CD4-positive, alpha-beta T cell treated with Interleukin-15 for 1 hour (primary cell): ENCODE measurements around the gene P2RY14.
A peak's percentile ranks its signal among the peaks of the same experiment; 100 is the strongest.

Experiments
- DNase-seq: peaks from one replicate; pipeline ENCODE4 v3.0.0-alpha.2; 2020

P2RY14 gene

DNA sequence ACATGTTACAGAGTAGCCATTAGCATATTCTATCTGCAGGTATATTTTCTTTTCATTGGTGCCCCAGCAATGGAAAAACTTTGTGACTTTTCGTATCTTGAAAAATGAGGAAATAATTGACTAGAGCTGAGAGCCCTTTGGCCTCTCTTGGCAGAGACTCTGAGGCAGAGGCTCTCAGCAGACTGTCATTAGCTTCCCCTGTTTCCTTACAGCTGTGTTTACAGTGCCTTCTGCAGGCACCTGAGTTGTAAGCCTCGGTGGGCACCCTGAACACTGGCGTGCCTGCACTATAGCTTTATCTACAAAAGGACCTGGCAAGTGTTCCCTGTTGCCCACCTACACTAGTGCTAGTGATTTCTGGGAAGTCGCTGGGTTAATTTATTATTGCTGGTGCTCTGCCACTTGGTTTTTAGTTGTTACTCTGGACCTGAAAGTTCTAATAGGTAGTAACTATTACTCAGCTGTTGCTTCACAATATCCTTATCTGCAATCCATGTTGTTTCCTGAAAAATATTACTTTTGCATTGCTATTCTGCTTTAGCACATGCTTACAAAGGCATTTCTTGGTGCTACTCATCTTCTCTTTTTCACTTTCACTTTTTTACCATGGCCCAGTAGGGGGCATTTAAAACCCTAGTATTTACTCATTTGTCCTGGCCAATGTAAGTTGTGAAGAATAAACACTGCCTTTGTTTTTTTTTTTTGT, 67.5 kb downstream of the P2RY14 start:
- DNase-seq, result no peak

DNA sequence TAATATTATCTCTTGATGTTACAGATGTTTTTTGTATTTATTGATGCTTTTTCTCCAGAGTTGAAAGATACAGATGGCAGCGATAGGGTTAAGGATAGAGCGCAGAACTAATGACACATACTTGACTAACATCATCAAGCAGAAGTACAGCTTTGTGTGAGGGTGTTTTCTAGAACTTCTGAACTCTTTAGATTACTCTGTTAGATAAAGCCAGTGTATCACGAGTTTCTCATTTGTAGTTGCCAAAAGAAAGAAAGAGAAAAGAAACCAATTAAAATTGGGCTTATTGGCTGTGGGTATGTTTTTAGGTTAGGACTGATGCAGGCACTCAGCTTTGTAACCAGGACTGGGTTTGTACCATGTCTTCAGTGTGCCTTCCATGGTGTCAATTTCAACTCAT, 68.7 kb downstream of the P2RY14 start:
- no peak for DNase-seq

DNA sequence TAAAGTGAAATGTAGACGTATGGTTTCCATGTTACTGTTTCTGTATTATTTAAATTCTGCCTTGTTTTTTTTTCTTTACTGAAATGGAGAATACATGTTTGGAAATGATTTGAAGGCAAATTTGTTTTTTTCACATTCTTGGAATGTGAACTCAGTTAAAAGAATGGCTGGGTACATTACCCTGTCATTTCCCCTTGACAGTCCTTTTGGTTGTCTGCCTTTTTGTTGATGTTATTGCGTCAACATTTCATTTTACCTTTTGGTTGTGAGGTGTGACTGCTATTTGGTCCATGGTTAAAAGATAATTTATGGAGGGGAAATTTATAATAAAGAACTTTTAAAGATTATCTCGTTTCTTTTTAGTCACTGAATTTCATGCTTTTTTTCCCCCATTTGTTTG, 72.1 kb downstream of the P2RY14 start:
- no peak for DNase-seq

DNA sequence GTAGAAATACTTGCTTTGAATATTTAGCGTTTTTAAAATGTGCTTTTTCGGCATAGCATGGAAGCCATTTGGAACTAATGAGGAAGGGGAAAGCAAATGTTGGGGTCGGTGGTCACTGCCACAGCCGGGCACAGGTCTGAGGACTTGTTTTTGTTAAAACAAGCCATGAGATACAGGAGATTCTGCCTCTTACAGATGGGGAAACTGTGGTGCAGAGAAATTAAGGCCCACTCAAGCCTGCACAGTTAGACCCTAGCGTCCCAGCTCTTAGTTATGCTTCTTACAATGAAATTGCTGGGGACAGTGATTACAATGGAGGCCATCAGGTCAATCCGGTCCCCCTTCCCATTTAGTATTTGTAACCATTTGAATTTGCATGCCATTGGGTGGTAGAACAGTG, 72.9 kb downstream of the P2RY14 start:
- no peak for DNase-seq

DNA sequence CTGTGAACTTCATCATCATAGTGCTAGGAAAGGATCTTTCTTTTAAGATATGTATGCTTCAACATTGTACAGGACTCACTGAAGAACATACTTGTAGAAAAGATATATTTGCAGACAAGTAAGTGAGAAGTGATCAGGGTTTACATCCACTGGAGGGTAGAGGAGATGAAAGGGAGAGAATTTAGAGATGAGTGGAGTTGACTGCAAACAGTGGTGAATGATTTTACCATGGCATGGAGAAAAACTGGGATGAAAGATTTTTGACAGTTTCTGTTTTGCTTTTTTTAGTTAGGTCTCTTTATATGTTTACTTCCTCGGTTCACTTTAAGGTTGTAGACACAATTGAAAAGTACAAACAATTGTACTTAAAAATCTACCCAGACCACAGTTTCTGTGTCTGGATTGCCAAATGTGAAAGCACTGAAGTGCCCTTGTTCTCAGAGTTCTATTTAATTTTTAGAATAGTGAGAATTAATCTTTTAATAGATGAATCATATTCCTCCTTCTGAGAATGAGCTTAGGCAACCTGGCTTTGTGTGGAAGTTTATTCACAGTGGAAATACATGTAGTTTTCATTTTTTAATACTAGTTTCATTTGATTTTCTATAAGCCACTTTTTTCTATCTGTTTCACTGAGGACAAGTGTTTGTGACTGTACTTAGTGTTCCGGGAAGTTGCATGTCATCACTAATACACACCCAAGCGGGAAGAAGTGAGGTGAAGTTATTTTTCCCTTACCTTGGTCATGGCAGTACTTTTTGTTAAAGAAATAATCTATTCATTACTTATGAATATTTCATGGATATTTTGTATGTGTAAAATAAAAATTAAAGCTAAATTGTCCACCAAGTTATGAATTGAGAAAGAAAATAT, 73.6 kb downstream of the P2RY14 start:
- no peak for DNase-seq

DNA sequence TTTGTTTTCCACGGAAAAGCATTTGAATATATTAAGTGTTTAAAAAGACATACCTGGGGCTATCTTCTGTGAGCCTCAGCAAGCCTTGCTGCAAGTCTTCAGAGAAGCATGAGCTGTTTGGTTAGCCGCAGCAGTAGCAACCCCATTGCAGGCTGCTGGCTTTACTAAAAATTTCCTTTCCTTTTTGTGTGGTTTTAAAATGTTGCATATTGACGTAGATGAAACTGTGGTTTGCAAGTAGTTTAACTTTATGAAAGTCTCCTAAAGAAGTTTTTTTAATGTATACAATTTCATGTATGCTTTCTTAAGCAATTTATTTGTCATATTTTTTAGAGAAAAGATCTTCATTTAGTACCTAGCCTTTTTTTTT, 75.3 kb downstream of the P2RY14 start, which contains the start of gene GPR171:
GPR171 (minus strand) TSS at position 166 of the 370 bp plus-strand sequence. CDS start 3,830 bp downstream, outside the sequence.
- DNase-seq, result peak; percentile 73

DNA sequence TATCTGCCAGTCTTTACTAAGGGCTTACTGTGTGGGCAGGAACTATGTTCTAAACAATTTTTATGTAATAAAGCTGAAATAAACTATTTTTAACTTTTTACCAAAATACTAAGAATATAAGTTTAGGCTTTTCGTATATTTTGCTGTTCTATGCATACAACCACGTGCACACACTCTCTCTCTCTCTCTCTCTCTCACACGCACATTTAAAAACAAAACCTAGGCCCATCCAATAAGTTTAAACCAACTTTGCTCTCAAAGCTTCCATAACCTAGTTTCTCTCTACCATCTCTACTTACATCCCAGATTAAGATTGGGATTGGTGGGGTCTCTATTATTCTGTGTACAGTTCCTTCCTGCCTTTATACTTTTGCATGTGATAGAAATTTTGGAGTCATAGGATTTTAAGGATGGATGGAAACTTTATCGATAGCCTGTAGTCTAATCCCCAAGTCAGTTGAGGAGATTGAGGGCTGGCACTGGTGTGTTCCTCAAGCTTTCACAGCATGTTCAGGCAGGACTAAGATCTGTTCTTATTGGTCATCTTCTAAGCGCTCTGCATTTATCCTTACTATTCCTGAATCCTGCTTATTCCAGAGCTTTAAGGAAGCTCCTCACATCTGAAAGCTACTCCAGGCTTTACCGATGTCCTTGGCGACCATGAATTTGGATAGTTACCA, 77.2 kb downstream of the P2RY14 start:
- no peak for DNase-seq

DNA sequence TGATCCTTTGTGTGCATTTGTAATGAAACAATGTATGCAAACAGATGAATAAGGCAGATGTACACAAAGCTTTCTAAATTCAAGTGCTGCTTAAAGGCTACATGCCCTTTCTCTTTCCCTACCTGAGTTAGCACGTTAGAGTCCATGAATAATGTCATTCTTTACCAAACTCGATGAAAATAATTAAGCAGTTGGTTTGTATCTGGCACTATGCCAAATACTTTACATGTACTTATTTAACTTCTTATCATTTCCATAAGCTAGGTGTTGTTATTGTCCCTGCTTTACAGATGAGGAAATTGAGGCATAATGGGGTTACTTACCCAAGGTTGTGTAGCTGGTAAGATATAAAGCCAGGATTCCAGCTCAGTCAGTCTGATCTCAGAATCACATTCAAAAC, 77.8 kb downstream of the P2RY14 start:
- no peak for DNase-seq

DNA sequence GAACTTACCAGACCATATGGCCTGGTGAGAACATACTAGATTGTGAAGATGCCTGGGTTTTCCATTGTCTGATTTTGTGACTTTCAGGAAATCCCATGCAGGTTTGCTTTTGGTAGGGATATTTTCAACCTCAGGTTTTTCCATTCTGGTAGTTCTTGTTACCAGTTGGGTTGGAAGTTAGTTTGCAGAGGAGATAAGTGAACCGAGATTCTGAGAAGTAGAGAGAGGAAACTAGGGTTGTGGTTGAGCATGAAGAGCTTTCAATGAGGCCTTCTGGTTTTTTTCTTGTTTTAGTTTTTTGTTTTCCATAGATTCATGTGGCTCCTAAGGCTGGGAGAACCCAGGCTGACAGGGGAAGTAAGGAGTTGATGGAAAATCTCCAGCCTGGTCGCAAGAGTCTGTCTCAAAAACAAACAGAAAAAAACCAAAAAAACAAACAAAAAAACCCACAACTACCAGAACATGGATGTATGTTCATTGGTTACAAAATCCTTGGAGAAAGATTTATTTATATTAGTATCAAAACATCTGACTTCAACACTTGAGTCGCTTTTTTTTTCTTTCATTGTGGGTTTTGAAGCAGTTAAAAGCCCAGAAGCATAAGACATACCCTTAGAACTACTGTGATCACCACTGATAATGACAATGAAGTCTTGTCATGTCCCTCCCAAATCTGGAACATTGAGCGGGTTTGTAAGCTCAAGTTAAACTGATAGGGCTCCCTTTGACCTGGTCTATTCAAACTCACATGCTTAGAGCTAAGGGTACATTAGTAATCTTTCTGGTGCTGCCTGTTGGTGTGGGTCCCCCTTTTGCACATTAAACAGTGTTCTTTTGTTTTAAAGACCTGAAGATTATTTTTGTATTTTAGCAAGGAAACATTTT, 78.5 kb downstream of the P2RY14 start:
- no peak for DNase-seq

DNA sequence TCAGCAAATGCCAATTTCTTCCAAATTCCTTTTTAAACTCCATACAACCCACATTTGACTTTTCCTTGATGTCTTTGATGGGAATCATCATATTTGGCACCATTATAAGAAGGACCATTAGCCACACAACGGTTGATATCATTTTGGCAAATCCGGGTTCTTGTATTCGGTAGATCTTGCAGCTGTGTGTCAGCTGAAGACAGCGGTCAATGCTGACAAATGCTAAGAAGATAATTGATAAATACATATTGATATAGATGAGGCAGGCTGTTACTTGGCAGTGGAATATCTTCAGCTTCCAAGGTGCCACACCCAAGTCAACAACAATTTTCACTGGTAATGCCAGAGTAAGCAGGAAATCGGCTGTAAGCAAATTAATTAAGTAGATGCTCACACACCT, 79.5 kb downstream of the P2RY14 start:
- DNase-seq, result no peak

DNA sequence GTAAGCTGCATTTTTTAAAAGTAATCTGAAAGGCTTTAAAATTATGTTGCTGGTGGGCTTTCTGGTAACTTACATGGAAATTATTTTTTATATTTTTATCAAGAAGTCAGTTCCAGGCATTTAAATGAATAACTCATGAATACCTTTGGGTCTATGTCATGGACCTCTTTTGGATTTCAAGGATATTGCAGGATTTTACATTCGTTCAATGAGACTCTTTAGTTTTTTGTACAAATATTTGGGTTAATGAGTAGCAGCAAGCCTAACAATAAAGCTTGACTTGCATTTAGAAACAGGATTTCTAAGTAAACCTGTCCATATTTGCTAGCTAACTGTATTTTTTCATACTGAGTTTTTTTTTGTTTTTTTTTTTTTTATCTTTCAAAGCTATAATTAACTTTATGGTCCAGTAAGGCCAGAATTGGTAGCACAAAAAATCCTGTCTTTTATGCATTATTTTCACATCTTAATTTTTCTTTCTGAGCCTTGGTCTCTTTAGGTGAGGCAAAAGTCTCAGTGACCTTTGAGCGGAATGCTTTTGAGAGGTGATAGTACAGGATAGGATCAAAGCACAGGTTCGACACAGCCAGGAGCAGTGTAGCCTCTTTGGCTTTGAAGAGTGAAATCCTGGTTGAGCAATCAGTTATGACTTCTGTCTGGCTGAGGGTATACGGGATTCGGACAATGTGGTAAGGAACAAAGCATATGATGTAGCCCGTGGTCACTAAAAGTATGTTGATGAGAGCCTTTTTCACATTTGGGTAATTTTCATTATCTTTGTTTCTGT, 80.2 kb downstream of the P2RY14 start:
- DNase-seq, result no peak

DNA sequence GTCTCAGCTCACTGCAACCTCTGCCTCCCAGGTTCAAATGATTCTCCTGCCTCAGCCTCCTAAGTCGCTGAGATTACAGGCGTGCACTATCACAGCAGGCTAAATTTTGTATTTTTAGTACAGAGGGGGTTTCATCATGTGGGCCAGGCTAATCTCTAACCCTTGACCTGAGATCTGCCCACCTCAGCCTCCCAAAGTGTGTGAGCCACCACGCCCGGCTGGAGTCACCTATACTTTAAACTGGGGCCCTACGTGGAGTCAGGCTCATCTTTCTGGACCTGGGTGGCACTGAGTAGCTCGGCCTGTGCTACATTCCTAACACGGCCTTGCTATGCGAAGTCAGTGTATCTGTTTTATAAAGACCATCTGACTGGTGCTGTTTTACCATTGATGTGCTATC, 81.1 kb downstream of the P2RY14 start:
- DNase-seq, result no peak

DNA sequence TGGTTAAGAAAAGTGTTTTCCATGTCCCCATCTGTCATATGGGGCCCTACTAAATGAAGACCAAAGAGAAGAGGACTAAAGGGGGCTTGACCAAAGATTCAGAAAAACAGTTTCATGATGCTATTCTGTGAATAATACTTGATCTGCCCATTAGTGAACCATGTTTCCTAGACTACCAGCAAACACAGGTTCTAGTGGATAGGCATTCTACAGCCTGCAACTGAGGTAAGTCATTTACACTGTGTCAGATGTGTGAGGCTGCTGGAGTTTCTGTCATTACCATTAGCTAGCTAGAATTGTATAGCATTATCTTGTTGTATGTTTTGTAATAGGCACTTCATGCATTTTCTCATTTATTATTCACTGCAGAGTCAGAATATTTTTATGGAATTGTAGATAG, 81.9 kb downstream of the P2RY14 start:
- no peak for DNase-seq

DNA sequence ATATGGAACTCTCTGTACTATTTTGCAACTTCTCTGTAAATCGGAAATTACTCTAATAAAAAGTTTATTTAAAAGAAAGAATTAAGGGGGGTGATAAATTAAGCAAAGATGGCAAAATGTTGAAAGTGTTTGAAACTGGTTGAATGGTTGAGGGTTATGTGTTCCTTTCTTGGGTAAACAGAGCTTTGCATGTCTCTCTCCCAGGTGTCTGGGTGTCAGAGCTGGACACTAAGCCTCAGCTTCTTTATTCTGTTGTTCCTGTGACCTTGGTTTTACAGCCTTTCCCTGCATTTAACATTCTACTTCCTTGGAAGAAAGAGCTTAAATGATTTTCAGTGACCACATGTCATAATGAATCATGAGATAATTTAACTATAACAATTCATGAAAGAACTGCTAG, 82.5 kb downstream of the P2RY14 start:
- DNase-seq, result no peak

DNA sequence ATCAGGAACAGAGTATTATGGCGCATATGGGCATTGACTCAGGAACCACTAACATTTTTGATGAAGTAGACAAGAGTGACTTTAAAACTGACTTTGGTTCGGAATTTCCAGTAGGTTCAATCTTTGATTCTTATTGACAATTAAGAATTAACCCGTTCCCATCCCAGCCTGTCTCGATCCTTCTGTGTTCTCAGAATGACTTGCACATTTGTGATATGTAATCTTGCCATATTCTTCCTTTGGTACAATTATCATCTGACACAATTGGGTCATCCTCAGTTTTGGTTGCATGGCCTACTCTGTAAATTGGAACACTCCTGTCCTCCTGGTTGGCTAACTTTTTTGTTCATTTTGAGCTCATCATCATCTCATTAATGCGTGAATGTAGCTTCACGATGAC, 85.8 kb downstream of the P2RY14 start:
- no peak for DNase-seq

DNA sequence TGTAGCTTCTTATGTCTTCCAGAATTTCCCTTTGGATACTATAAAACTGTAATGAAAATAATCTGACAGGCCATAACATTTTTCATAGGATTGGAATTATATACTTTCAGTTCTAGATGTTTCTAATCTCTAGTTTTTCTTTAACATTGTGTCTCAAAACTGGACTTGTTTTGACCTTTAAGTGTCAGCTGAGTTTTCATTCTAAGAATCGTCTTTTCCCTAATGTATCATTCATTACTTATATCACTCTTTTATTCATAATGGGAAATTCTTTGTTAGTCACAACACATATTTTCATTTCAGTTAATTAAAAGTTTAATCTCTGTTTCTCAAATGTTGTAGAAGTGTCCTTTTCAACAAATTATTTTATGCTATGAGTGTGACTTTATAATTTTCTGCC, 87.2 kb downstream of the P2RY14 start:
- DNase-seq, result no peak

DNA sequence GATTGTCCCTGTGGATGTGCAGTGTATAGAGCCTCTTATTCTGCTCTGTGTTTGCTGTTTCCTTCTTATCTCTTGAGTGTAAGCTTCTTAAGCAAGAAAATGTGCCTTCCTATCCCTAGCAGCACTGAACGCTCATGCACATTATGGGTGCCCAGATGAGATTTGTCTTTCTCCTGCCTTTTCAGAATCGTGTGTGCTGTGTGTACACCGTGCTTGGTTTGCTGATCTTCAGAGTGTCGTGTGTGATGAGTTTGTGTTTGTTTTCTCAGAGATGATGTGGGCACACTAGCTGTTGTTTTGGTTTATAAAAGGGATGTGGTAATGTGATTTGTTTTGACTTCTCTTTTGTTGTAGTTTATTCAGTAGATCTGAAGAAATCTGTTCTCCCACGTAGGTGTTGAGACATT, 95.1 kb downstream of the P2RY14 start:
- DNase-seq, result no peak

DNA sequence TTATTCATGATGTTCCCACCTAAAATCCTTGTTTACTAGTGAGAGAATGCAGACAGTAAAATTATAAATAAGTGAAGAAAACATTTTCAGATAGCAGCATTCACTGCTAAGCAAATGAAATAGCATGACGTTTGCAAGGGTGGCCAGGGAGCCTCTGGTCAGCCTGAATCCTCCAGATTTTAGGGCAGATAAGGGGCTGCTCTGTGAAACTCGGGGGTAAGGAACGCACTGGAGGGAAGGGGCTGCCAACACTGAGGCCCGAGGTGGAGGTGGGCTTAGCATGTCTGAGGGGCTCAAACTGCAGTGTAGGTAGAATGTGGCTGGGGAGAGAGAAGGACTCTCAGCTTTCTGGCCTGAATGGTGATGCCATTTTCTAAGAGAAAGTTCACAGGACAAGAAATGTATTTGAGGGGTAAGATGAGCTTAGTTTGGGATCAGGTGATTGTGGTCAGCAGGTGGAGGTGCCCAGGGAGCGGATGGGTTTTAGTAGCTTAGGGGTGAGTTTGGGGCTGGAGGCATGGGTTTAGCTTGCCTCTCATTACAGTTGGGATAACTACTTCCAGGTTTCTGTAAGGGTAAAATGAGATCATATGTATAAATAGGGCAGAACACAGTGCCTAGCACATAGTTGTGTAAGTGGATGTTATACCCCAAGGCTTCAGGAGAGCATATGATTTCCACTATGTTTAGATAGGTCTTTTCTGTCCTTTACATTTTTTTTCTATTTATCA, 95.8 kb downstream of the P2RY14 start:
- DNase-seq, result no peak

DNA sequence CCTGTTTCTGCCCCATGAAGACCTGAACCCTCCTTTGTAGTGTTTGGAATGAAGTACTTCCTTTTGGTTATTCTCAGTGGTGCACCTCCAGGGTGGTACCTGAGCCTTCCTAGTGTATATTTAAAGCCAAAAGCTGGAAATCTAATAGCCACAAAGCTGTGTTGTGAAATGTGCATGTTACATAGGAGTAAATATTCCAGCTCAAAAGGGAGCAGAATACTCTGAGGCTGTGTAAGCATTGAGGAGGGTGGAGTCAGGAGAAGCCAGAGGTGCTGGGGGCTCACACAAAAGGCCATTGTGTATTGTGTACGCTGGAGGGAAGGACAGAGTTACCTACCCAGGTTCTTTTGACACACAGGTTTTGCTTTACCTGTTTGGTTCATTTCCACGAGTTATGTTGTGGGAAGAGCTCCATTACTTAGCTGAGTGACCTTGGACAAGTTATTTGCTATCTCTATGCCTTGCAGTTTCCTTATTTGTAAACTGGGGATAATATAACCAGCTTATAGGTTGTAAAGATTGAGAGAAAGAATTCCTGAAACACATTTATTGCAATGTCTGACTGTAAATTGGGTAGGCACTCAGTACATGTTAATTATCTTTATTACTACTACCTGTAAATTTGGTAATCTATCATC, 100.0 kb downstream of the P2RY14 start:
- no peak for DNase-seq

DNA sequence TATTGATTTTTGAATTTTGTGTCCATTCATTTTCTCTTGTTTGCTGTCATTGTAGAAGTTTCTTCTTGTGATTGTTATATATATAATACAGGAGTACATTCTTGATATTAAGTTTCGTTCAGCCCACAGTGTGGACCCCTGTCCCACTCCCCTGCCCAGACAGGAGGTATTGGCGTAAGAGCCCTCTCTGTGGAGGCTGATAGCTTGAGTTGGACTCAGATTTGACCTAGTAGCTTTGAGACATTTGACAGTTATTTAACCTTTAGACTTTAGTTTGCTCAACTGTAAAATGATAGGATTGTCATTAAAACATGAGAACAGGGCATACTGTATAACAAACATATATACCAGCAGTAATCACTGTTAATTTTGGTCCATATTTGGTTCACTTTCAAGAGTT, 102.4 kb downstream of the P2RY14 start:
- DNase-seq, result no peak

DNA sequence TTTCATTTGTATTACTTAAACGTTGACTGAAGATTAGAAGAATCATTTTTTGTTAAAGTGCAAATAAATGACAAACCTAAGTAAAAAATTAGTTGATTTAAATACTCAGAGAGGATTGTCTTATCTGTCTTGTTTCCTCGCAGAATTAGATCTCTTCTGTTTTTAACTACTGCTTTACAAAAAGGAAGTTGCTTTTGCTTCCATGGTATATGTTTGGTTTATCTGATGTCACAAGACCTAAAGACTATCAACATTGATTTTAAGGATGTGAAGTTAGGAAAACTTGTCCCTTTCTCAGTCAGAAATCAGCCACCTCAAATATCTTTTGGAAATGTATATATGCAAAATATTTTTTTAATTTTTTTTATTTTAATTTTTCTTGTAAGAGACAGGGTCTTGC, 104.0 kb downstream of the P2RY14 start:
- DNase-seq, result no peak
